Activated CD8-positive, alpha-beta T cell treated with anti-CD3 and anti-CD28 coated beads for 36 hours (primary cell): Measurements from ENCODE around the gene FAM163A. TPM values are rescaled to one million over a fixed set of nuclear protein-coding genes. Genes with fewer than 3 reads are reported as not detected.

ENCODE experiments used
- ATAC-seq: fragments of 200-7000 bp; cut with Tn5 transposase; one replicate; pipeline ENCODE4 v1.10.0; 2021; ENCODE audit warnings: mild to moderate bottlenecking, moderate library complexity
- CTCF ChIA-PET: fragments of 350-600 bp; sonication (Branson Sonifier 250); formaldehyde crosslinking; loops from one replicate; lab custom pipeline; 2021; ENCODE audit warnings: antibody characterized with exemption; lab: Charles Lee
- POLR2A ChIA-PET: fragments of 350-600 bp; sonication (Branson Sonifier 250); formaldehyde crosslinking; loops from one replicate; lab custom pipeline; 2021; ENCODE audit warnings: antibody characterized with exemption; lab: Charles Lee
- DNase-seq: peaks from one replicate; pipeline ENCODE4 v3.0.0-alpha.2; 2020
- H3K27ac Mint-ChIP-seq: one replicate; pipeline ENCODE4 v1.8.0; 2021; ENCODE audit warnings: mild to moderate bottlenecking, mixed read lengths
- H3K27me3 Mint-ChIP-seq: one replicate; pipeline ENCODE4 v1.8.0; 2021; ENCODE audit warnings: mixed read lengths
- H3K36me3 Mint-ChIP-seq: one replicate; pipeline ENCODE4 v1.8.0; 2021; ENCODE audit warnings: low read depth, mixed read lengths
- H3K4me1 Mint-ChIP-seq: one replicate; pipeline ENCODE4 v1.8.0; 2021; ENCODE audit warnings: low read depth, mixed read lengths
- H3K4me3 Mint-ChIP-seq: one replicate; pipeline ENCODE4 v1.8.0; 2021; ENCODE audit warnings: mild to moderate bottlenecking, moderate library complexity, mixed read lengths
- H3K9me3 Mint-ChIP-seq: one replicate; pipeline ENCODE4 v1.8.0; 2021; ENCODE audit warnings: mixed read lengths
- CTCF ChIP-seq: fragments of 200-600 bp; IDR thresholded peaks from one replicate; pipeline ENCODE4 v1.8.0; 2022; ENCODE audit warnings: antibody characterized with exemption, mild to moderate bottlenecking
- intact Hi-C: fragments of 100-400 bp; cut with micrococcal nuclease; formaldehyde crosslinking; loops from one replicate; pipeline ENCODE4 v1.10.0; 2022
- total RNA-seq, 2 experiments: library from RNA; stranded (reverse); gene quantifications; one replicate each; pipeline ENCODE4 v1.2.3, GENCODE V29; 2021

The FAM163A gene
- total RNA-seq, 2 experiments from 2014 or later = not detected

- no peaks in the 10 kb centered on the region for H3K27me3 Mint-ChIP-seq
- ATAC-seq (no peak), DNase-seq (no peak)
- intact Hi-C loops = no loop called here
- H3K4me1 Mint-ChIP-seq = no peaks in the 10 kb centered on the region
- ChIA-PET POLR2A (no interaction called here), CTCF (interaction anchor here (0.9 kb wide), 2 partner anchors 11 to 23 kb away, joined by 3 read pairs; no protein-coding TSS in a partner anchor)
- H3K9me3 Mint-ChIP-seq = no peaks in the 10 kb centered on the region
- H3K27ac Mint-ChIP-seq = no peak overlapping the region
- TF ChIP-seq CTCF = no peak
- no peak overlapping the region for H3K4me3 Mint-ChIP-seq
- peaks cover 40% of the 10 kb centered on the region for H3K36me3 Mint-ChIP-seq
Measured at GRCh38 chr1:179860652-179861051, 117.6 kb downstream of the FAM163A start.

- Mint-ChIP-seq H3K27ac (no peak overlapping the region), H3K36me3 (peaks cover 35% of the 10 kb centered on the region)
- intact Hi-C loops = loop anchor here (5.0 kb wide), 1 partner anchor 312 kb away; no protein-coding TSS in a partner anchor
Measured at GRCh38 chr1:179865377-179865776, 122.3 kb downstream of the FAM163A start.

More at GRCh38 chr1:179865377-179865776, 122.3 kb downstream of the FAM163A start:
- CTCF ChIA-PET = interaction anchor here (1.4 to 4.2 kb wide), 4 partner anchors 10 to 315 kb away, joined by 5 to 33 read pairs (median 10); no protein-coding TSS in a partner anchor
- Mint-ChIP-seq H3K27me3 (no peaks in the 10 kb centered on the region), H3K4me1 (peaks cover under 1% of the 10 kb centered on the region), H3K9me3 (no peaks in the 10 kb centered on the region), H3K4me3 (no peak overlapping the region)
- POLR2A ChIA-PET = no interaction called here
- ATAC-seq = no peak
- DNase-seq = no peak
- TF ChIP-seq CTCF = no peak

Other genes starting within 250 kb of the FAM163A start
- gene NPHS2, start 167.3 kb upstream of the FAM163A start, total RNA-seq = not detected
- not detected for gene TDRD5, start 151.5 kb upstream of the FAM163A start, total RNA-seq
- gene TOR1AIP2, start 134.5 kb downstream of the FAM163A start, total RNA-seq = 10 to 100 TPM; 39.5 to 45.1 TPM
- 10 to 100 TPM; 38.3 to 45.8 TPM for gene TOR1AIP1, start 139.0 kb downstream of the FAM163A start, total RNA-seq
- 10 to 100 TPM; 38.9 to 42.3 TPM for gene CEP350, start 211.5 kb downstream of the FAM163A start, total RNA-seq